Breast epithelium (tissue), 4 donors: ENCODE measurements around the gene SLC23A3. TPM values are rescaled to one million over a fixed set of nuclear protein-coding genes. Genes with fewer than 3 reads are reported as not detected.

Experiments
- DNase-seq, 2 donors: peaks; one replicate each; pipeline ENCODE4 v3.0.0-alpha.2; 2019; ENCODE audit warnings: low spot score in 2 of 2
- H3K27ac ChIP-seq, 2 donors: fragments of 200-600 bp; sonication (generic) in 1 of 2; one replicate each; pipeline ENCODE4 v1.5.1; 2016 to 2019; ENCODE audit warnings: mild to moderate bottlenecking in 1 of 2
- H3K27me3 ChIP-seq, 2 donors: fragments of 200-600 bp; sonication (generic) in 1 of 2; one replicate each; pipeline versions ENCODE4 v1.5.1 to v1.6.0; 2017 to 2019; ENCODE audit warnings: control low read depth in 1 of 2, mild to moderate bottlenecking in 1 of 2
- H3K36me3 ChIP-seq: fragments of 200-600 bp; one replicate; pipeline ENCODE4 v1.5.1; 2019
- H3K4me1 ChIP-seq, 2 donors: fragments of 200-600 bp; sonication (generic); one replicate each; pipeline ENCODE4 v1.5.1; 2016 to 2019; ENCODE audit warnings: control low read depth in 1 of 2
- H3K4me3 ChIP-seq, 3 donors: fragments of 200-600 bp; sonication (generic); 1 replicate in 2 of 3; 2 replicates in 1 of 3; pipeline ENCODE4 v1.5.1; 2016 to 2019; ENCODE audit warnings: mild to moderate bottlenecking in 3 of 3, moderate library complexity in 2 of 3
- H3K9me3 ChIP-seq, 2 donors: fragments of 200-600 bp; sonication (generic) in 1 of 2; one replicate each; pipeline ENCODE4 v1.5.1; 2016 to 2019; ENCODE audit warnings: control low read depth in 1 of 2
- POLR2A ChIP-seq: fragments of 450-650 bp; IDR thresholded peaks from one replicate; pipeline ENCODE4 v1.6.1; 2016; ENCODE audit warnings: antibody characterized with exemption, mild to moderate bottlenecking, moderate library complexity
- POLR2AphosphoS5 ChIP-seq, 3 donors: sonication (generic); formaldehyde crosslinking; IDR thresholded peaks; one replicate each; pipeline ENCODE4 v1.6.1; 2017; ENCODE audit warnings: antibody characterized with exemption in 3 of 3
- intact Hi-C: fragments of 100-400 bp; cut with DNase I; formaldehyde crosslinking; loops from one replicate; pipeline ENCODE4 v1.15.1; 2023; ENCODE audit warnings: low total_unique reads
- total RNA-seq, 3 donors: library from RNA; depleted of rRNA; stranded (reverse); fragments of >200 nt; gene quantifications; one replicate each; pipeline ENCODE4 v1.1.0, GENCODE V29; 2016
- TF ChIP-seq, protein P1 (sequence below), 3 donors: fragments of 450-650 bp; IDR thresholded peaks; one replicate each; pipeline ENCODE4 v1.5.1; 2016 to 2017; ENCODE audit warnings: antibody characterized with exemption in 3 of 3, mild to moderate bottlenecking in 3 of 3, moderate library complexity in 3 of 3

SLC23A3 gene
- total RNA-seq, 3 donors from 2014 or later, result 0.48 to 3.4 (median 2.0) TPM

DNA sequence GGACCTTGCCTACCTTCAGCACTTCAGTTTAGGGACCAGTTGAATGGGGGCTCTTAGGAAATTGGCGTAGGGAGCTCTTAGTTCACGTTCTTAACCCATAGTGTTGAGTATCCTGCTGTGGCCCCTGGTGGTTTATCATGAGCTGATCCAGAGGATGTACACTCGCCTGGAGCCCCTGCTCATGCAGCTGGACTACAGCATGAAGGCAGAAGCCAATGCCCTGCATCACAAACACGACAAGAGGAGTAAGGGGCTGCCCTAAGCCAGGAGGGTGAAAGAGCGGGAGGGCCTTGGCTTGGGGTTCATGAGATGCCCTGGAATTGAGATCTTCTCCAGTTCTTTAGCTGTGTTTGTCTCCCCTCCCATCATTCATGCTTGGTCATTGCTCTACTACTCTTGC lies 11.1 kb upstream of the SLC23A3 start:
- TF ChIP-seq POLR2A (no peak), POLR2AphosphoS5 (IDR thresholded peaks at IDR 0.05) (no peak)
- TF ChIP-seq, protein P1, sequence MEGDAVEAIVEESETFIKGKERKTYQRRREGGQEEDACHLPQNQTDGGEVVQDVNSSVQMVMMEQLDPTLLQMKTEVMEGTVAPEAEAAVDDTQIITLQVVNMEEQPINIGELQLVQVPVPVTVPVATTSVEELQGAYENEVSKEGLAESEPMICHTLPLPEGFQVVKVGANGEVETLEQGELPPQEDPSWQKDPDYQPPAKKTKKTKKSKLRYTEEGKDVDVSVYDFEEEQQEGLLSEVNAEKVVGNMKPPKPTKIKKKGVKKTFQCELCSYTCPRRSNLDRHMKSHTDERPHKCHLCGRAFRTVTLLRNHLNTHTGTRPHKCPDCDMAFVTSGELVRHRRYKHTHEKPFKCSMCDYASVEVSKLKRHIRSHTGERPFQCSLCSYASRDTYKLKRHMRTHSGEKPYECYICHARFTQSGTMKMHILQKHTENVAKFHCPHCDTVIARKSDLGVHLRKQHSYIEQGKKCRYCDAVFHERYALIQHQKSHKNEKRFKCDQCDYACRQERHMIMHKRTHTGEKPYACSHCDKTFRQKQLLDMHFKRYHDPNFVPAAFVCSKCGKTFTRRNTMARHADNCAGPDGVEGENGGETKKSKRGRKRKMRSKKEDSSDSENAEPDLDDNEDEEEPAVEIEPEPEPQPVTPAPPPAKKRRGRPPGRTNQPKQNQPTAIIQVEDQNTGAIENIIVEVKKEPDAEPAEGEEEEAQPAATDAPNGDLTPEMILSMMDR (IDR thresholded peaks at IDR 0.05), result no peak
- intact Hi-C loops, result no loop called here
- no peak overlapping the region for H3K27ac ChIP-seq
- no peak for DNase-seq
- no peaks in the 10 kb centered on the region for H3K27me3 ChIP-seq
- peaks cover 0 to 13% of the 10 kb centered on the region in 2 donors for H3K4me1 ChIP-seq
- H3K9me3 ChIP-seq, result no peaks in the 10 kb centered on the region
- peaks cover 7% of the 10 kb centered on the region for H3K36me3 ChIP-seq
- no peak overlapping the region for H3K4me3 ChIP-seq

DNA sequence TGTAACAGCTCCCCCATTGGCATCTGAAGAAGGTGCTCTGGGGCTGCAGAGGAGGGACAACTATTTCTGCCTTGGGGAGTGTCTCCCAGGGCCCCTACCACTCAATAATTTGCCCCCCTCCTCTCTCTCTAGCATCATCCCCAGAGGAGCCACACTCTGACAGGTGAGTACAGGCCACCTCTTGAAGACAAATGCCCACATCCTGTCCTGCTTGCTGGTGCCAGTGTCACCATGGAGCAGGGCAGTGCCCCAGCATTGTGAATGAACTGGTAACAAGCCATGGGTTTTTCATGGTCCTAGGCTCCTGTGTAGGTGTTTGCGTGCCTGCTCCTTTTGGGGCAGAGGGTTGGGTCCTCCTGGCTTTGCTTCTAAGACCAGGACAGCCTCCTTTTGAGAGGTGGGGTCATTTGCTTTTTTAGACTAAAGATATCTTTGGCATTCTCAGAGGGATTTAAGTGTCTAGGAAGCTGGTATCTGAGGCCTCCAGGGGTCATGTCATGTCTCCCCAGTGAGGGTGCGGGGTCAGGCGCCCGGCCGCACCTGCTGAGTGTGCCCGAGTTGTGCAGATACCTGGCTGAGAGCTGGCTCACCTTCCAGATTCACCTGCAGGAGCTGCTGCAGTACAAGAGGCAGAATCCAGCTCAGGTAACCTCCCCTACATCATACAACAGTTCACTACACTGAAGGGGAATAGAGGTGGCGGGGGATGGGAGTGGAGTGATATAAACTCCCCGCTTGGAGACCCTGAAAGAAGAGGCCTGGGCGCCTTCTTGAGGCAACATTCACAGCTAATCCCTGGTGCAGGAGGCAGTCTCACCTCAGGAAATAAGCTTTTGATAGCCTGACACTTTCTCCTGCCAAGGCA lies 10.0 kb upstream of the SLC23A3 start:
- intact Hi-C loops, result loop anchor here (10.0 kb wide), 1 partner anchor 505 kb away; no protein-coding TSS in a partner anchor
- H3K4me1 ChIP-seq, result peaks cover 0 to 19% of the 10 kb centered on the region in 2 donors

DNA sequence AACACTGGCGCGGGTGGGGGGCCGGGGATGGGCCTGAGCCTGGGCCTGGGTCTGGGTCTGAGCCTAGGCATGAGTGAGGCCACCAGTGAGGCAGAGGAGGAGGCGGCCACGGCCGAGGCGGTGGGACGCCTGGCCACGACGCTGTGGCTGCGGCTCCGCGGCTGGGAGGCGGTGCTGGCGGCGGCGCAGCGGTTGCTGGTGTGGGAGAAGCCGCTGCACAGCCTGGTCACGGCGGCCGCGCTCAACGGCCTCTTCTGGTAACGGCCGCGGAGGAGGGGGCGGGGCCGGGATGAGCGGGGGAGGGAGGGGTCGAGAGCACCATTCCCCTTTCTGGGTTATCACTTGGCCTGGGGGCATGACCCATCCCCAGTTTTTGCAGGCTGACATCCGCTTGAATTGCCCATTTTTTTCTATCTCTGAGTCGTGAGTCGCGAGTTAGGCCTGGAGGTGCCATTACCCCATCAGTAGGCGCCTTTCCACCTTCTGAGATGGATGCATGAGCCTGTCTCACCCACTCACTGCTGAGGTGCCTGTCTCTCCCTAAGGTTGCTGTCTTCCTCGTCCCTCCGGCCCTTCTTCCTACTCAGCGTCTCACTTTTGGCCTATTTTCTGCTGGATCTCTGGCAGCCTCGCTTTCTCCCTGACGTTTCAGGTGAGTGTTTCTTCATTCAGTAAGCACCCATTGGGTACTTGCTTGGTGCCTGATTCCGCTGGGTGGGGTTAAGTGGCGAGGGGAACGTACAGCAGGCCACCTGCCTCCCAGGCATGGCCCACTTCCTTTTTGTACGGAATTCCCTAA lies 8.7 kb upstream of the SLC23A3 start:
- intact Hi-C loops, result loop anchor here (10.0 kb wide), 1 partner anchor 506 kb away; no protein-coding TSS in a partner anchor
- peak; percentile 51 to 62 for DNase-seq
- H3K36me3 ChIP-seq, result peaks cover 7% of the 10 kb centered on the region

More for the DNA sequence above, 10.0 kb upstream of the SLC23A3 start:
- Histone ChIP-seq H3K9me3 (no peaks in the 10 kb centered on the region), H3K27me3 (no peaks in the 10 kb centered on the region), H3K36me3 (peaks cover 7% of the 10 kb centered on the region), H3K27ac (peak overlapping the region in 1 of 2 donors; percentile 97), H3K4me3 (peak overlapping the region in 1 of 3 donors; percentile 92)
- TF ChIP-seq, protein P1 (IDR thresholded peaks at IDR 0.05), result no peak
- TF ChIP-seq POLR2AphosphoS5 (IDR thresholded peaks at IDR 0.05), result no peak
- TF ChIP-seq POLR2A, result no peak
- DNase-seq, result no peak

DNA sequence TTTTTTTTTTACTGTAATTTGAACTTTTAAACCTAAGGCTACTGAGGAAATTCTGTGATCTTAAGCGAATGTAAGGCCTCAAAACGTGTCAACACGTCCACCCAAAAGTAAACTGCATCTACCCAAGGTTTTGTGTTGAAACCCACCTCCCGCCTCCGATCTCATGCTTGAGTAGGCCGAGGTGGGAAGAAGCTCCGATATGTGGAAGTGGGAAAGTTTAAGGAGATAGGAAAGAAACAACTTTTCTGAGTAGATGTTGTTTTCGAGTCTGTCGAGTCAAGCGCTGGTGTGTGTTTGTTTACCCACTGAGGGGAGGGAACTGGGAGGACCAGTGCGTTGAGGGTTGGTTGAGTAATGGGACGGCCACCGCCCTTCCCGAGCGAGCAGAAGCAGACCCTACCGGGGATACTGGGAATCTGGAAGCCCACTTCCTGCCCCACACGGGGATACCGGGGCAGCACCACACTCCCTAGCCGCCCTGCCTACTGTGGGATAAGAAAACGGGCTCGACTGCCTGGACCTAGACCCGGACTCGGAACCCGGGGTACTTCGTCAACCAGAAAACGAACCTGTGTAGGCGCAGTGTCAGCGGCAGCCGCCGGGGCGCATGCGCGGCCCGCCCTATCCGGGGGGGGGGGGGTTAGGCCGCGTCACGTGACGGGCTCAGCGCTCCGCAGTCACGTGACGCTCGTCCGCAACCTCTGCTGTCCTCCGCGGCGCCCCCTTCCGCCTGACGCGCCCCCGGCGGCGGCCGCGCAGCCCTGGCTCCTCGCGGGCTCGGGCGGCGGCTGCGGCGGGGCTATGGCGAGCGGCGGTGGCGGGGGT lies 7.9 kb upstream of the SLC23A3 start, which contains the start of gene RETREG2:
Gene RETREG2 (plus strand): TSS at position 724 of the 825 bp plus-strand sequence. CDS start 78 bp downstream, at position 802.
- H3K27me3 ChIP-seq, result no peaks in the 10 kb centered on the region
- H3K4me3 ChIP-seq, result peak within 1 kb of the TSS; percentile 77 to 92 (median 90)
- intact Hi-C loops, result loop anchor here (10.0 kb wide), 1 partner anchor 507 kb away; no protein-coding TSS in a partner anchor
- H3K36me3 ChIP-seq, result no peaks in the 10 kb centered on the region
- TF ChIP-seq POLR2A (peak; percentile 98), POLR2AphosphoS5 (IDR thresholded peaks at IDR 0.05) (peak; percentile 98 to 99 (median 99))
- TF ChIP-seq, protein P1 (IDR thresholded peaks at IDR 0.05), result peak; percentile 17 to 42 (median 34)
- H3K4me1 ChIP-seq, result peaks cover 0 to 19% of the 10 kb centered on the region in 2 donors
- peak; percentile 75 to 83 for DNase-seq
- H3K27ac ChIP-seq, result peak within 1 kb of the TSS; percentile 97 to 99
- no peaks in the 10 kb centered on the region for H3K9me3 ChIP-seq

More for the DNA sequence above, 8.7 kb upstream of the SLC23A3 start:
- peak overlapping the region; percentile 97 to 99 for H3K27ac ChIP-seq
- H3K9me3 ChIP-seq, result no peaks in the 10 kb centered on the region
- H3K4me3 ChIP-seq, result peak overlapping the region; percentile 77 to 92 (median 90)
- H3K27me3 ChIP-seq, result no peaks in the 10 kb centered on the region
- peaks cover 0 to 19% of the 10 kb centered on the region in 2 donors for H3K4me1 ChIP-seq
- TF ChIP-seq, protein P1 (IDR thresholded peaks at IDR 0.05), result no peak
- TF ChIP-seq POLR2A, result no peak
- no peak for TF ChIP-seq POLR2AphosphoS5 (IDR thresholded peaks at IDR 0.05)
